ENCODE results near the gene RAB6C. TPM values are rescaled to one million over a fixed set of nuclear protein-coding genes. Genes with fewer than 3 reads are reported as not detected.
"Not testable (repeated sequence)": the region's sequence is repeated elsewhere in the genome, so short reads cannot be mapped to it uniquely, and the experiment has no call there.

The RAB6C gene
- total RNA-seq, result under 1 TPM in 1 of 2 donors, not detected in 1; 0.36 TPM
- not detected for polyA plus RNA-seq
- long read RNA-seq, donor 1, result 0 reads
- long read RNA-seq, donor 2, result 0 reads

DNA sequence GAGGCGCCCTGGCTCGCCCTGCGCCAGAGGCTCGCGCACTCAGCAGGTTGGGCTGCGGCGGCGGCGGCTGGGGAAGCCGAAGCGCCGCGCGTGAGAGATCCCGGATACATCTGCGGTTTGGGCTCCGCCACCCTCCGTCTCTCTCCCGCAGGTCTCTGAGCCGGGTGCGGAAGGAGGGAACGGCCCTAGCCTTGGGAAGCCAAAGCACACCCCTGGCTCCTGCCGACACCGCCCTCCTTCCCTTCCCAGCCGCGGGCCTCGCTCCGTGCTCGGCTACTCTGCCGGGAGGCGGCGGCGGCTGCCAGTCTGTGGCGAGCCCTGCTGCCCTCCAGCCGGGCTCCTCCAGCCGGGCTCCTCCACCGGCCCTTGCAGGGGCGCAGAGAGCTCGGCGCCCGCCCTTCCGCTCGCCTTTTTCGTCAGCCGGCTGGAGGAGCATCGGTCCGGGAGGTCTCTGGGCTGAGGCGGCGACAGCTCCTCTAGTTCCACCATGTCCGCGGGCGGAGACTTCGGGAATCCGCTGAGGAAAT lies at the start of gene RAB6C:
TSS of gene RAB6C (plus strand) at position 38 of the 527 bp plus-strand sequence. CDS start at position 488, 450 bp downstream.
- H3K4me3 ChIP-seq (ENCODE audit: low read length in 2 of 2); H3K27me3 ChIP-seq (ENCODE audit: control insufficient read depth in 1 of 2, insufficient read depth in 2 of 2, low read length in 1 of 2); H3K27ac ChIP-seq (ENCODE audit: low read depth in 1 of 2, low read length in 2 of 2); H3K4me1 ChIP-seq (ENCODE audit: control insufficient read depth in 1 of 2, insufficient read depth in 2 of 2, low read length in 2 of 2); H3K36me3 ChIP-seq (ENCODE audit: control insufficient read depth in 1 of 2, insufficient read depth in 2 of 2, low read length in 1 of 2); H3K9me3 ChIP-seq (ENCODE audit: control insufficient read depth, low read length); intact Hi-C loops (cut with DNase I): not testable (repeated sequence)
- ATAC-seq (ENCODE audit: low FRiP score), result peak; percentile 65
- peak; percentile 55 to 78 for DNase-seq
- 1 to 2% methylated on average over 50 to 54 of the region's 54 CpGs for WGBS, 2 donors

- no peaks in the 10 kb centered on the region for H3K27me3 ChIP-seq (ENCODE audit: control insufficient read depth in 1 of 2, insufficient read depth in 2 of 2, low read length in 1 of 2)
- no peaks in the 10 kb centered on the region for H3K9me3 ChIP-seq (ENCODE audit: control insufficient read depth, low read length)
- H3K4me3 ChIP-seq (ENCODE audit: low read length in 2 of 2), result no peak overlapping the region
- intact Hi-C loops (cut with DNase I), result no loop called here
- ATAC-seq (ENCODE audit: low FRiP score) (no peak), DNase-seq (no peak)
- 46 to 53% methylated on average over 6 of the region's 6 CpGs for WGBS, 2 donors
- H3K36me3 ChIP-seq (ENCODE audit: control insufficient read depth in 1 of 2, insufficient read depth in 2 of 2, low read length in 1 of 2), result no peaks in the 10 kb centered on the region
- H3K4me1 ChIP-seq (ENCODE audit: control insufficient read depth in 1 of 2, insufficient read depth in 2 of 2, low read length in 2 of 2), result no peaks in the 10 kb centered on the region
- H3K27ac ChIP-seq (ENCODE audit: low read depth in 1 of 2, low read length in 2 of 2), result no peak overlapping the region
These were observed 49.0 kb upstream of the RAB6C start for GRCh38 chr2:129930451-129930850.

GRCh38 chr2:129933387-129933786 lies 46.1 kb upstream of the RAB6C start:
- intact Hi-C loops (cut with DNase I), result not testable (repeated sequence)
- 64 to 65% methylated on average over 8 of the region's 8 CpGs for WGBS, 2 donors

GRCh38 chr2:129934044-129934822 lies 45.2 kb upstream of the RAB6C start:
- H3K4me1 ChIP-seq (ENCODE audit: control insufficient read depth in 1 of 2, insufficient read depth in 2 of 2, low read length in 2 of 2), result no peaks in the 10 kb centered on the region
- intact Hi-C loops (cut with DNase I), result no loop called here
- no peaks in the 10 kb centered on the region for H3K9me3 ChIP-seq (ENCODE audit: control insufficient read depth, low read length)
- DNase-seq, result no peak
- no peak overlapping the region for H3K4me3 ChIP-seq (ENCODE audit: low read length in 2 of 2)
- peak; percentile 36 for ATAC-seq (ENCODE audit: low FRiP score)
- H3K36me3 ChIP-seq (ENCODE audit: control insufficient read depth in 1 of 2, insufficient read depth in 2 of 2, low read length in 1 of 2), result no peaks in the 10 kb centered on the region
- 3 to 4% methylated on average over 40 to 41 of the region's 41 CpGs for WGBS, 2 donors
- H3K27me3 ChIP-seq (ENCODE audit: control insufficient read depth in 1 of 2, insufficient read depth in 2 of 2, low read length in 1 of 2), result no peaks in the 10 kb centered on the region
- no peak overlapping the region for H3K27ac ChIP-seq (ENCODE audit: low read depth in 1 of 2, low read length in 2 of 2)

More at GRCh38 chr2:129933387-129933786, 46.1 kb upstream of the RAB6C start:
- H3K36me3 ChIP-seq (ENCODE audit: control insufficient read depth in 1 of 2, insufficient read depth in 2 of 2, low read length in 1 of 2); H3K27me3 ChIP-seq (ENCODE audit: control insufficient read depth in 1 of 2, insufficient read depth in 2 of 2, low read length in 1 of 2); DNase-seq; H3K9me3 ChIP-seq (ENCODE audit: control insufficient read depth, low read length); H3K4me1 ChIP-seq (ENCODE audit: control insufficient read depth in 1 of 2, insufficient read depth in 2 of 2, low read length in 2 of 2); H3K4me3 ChIP-seq (ENCODE audit: low read length in 2 of 2); ATAC-seq (ENCODE audit: low FRiP score); H3K27ac ChIP-seq (ENCODE audit: low read depth in 1 of 2, low read length in 2 of 2): not testable (repeated sequence)

- no peaks in the 10 kb centered on the region for H3K36me3 ChIP-seq (ENCODE audit: control insufficient read depth in 1 of 2, insufficient read depth in 2 of 2, low read length in 1 of 2)
- H3K27me3 ChIP-seq (ENCODE audit: control insufficient read depth in 1 of 2, insufficient read depth in 2 of 2, low read length in 1 of 2), result no peaks in the 10 kb centered on the region
- 18 to 36% methylated on average over 1 of the region's 1 CpG for WGBS, 2 donors
- H3K4me3 ChIP-seq (ENCODE audit: low read length in 2 of 2), result no peak overlapping the region
- no peaks in the 10 kb centered on the region for H3K4me1 ChIP-seq (ENCODE audit: control insufficient read depth in 1 of 2, insufficient read depth in 2 of 2, low read length in 2 of 2)
- no peak for DNase-seq
- no peak overlapping the region for H3K27ac ChIP-seq (ENCODE audit: low read depth in 1 of 2, low read length in 2 of 2)
- intact Hi-C loops (cut with DNase I), result loop anchor here in 1 of 2 donors (5.0 kb wide), 1 partner anchor 397 kb away; no protein-coding TSS in a partner anchor
- no peaks in the 10 kb centered on the region for H3K9me3 ChIP-seq (ENCODE audit: control insufficient read depth, low read length)
- no peak for ATAC-seq (ENCODE audit: low FRiP score)
These were observed 44.3 kb upstream of the RAB6C start for GRCh38 chr2:129935118-129935517.

DNA sequence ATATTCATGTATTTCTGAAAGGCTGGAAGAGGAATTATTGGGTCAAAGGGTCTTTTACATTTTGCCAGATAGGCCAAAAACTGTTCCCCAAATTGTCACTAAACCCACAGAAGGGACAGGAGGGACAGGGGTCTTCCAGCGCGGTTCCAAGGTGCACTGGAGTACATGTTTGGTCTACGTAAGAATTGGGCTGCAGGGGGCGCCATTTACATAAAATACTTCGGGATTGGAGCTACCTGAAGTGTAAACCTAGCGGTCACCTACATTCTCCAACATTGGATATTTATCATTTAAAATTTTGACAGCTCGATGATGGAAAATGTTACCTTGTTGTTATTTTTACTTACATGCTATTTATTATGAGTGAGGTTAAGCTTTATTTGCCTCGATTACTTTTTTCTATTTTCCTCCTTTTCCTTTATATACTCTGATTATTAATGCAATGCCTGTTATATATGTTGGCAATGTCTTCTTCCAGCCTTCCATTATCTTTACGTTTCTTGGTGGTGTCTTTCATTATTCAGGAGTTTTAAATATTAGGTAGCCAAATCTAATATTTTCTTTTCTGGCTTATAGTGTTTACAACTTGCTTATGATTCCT lies 43.0 kb upstream of the RAB6C start:
- DNase-seq (no peak), ATAC-seq (ENCODE audit: low FRiP score) (no peak)
- intact Hi-C loops (cut with DNase I), result loop anchor here in 1 of 2 donors (5.0 kb wide), 1 partner anchor 396 kb away; no protein-coding TSS in a partner anchor
- Histone ChIP-seq H3K27me3 (ENCODE audit: control insufficient read depth in 1 of 2, insufficient read depth in 2 of 2, low read length in 1 of 2) (no peaks in the 10 kb centered on the region), H3K36me3 (ENCODE audit: control insufficient read depth in 1 of 2, insufficient read depth in 2 of 2, low read length in 1 of 2) (no peaks in the 10 kb centered on the region), H3K27ac (ENCODE audit: low read depth in 1 of 2, low read length in 2 of 2) (no peak overlapping the region), H3K4me1 (ENCODE audit: control insufficient read depth in 1 of 2, insufficient read depth in 2 of 2, low read length in 2 of 2) (no peaks in the 10 kb centered on the region), H3K9me3 (ENCODE audit: control insufficient read depth, low read length) (no peaks in the 10 kb centered on the region), H3K4me3 (ENCODE audit: low read length in 2 of 2) (no peak overlapping the region)
- 74% methylated on average over 9 of the region's 9 CpGs for WGBS, 2 donors

DNA sequence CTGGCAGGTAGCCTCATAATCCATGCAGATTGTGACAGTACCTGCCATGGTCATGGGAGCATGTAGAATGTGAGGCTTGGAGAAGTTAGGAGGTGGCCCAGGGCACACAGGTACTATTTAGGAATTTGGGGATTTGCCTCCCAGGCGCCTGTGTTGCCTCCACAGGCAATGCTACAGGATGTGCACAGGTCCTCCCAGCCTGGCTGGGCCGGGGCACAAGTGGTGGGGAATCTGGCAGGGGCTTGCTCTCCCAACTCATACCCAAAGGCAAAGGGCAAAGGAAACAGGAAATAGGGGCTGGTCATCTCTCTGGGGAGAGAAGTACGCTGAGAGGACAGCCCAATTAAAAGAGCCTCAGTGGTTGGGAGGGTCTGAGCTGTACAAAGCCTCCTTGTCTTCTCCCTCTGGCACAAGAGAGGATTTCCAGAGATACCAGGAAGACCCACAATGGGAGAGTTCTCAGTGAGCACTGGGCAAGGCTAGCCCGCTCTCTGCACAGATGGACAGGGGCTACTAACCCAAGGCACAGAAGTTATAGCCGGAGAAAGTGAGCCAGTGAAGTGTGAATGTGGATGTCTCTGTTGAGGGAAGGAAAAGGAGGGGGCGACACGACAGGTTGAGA lies 40.5 kb upstream of the RAB6C start:
- intact Hi-C loops (cut with DNase I), result loop anchor here in 1 of 2 donors (5.0 kb wide), 1 partner anchor 393 kb away; no protein-coding TSS in a partner anchor
- WGBS, 2 donors, result 87 to 88% methylated on average over 7 of the region's 7 CpGs

GRCh38 chr2:129943456-129943855 lies 36.0 kb upstream of the RAB6C start:
- intact Hi-C loops (cut with DNase I); H3K4me3 ChIP-seq (ENCODE audit: low read length in 2 of 2); H3K4me1 ChIP-seq (ENCODE audit: control insufficient read depth in 1 of 2, insufficient read depth in 2 of 2, low read length in 2 of 2); H3K27ac ChIP-seq (ENCODE audit: low read depth in 1 of 2, low read length in 2 of 2); H3K9me3 ChIP-seq (ENCODE audit: control insufficient read depth, low read length); ATAC-seq (ENCODE audit: low FRiP score); H3K36me3 ChIP-seq (ENCODE audit: control insufficient read depth in 1 of 2, insufficient read depth in 2 of 2, low read length in 1 of 2); H3K27me3 ChIP-seq (ENCODE audit: control insufficient read depth in 1 of 2, insufficient read depth in 2 of 2, low read length in 1 of 2); DNase-seq: not testable (repeated sequence)
- 34 to 45% methylated on average over 8 of the region's 8 CpGs for WGBS, 2 donors

More for the DNA sequence above, 40.5 kb upstream of the RAB6C start:
- H3K9me3 ChIP-seq (ENCODE audit: control insufficient read depth, low read length); H3K4me1 ChIP-seq (ENCODE audit: control insufficient read depth in 1 of 2, insufficient read depth in 2 of 2, low read length in 2 of 2); H3K27me3 ChIP-seq (ENCODE audit: control insufficient read depth in 1 of 2, insufficient read depth in 2 of 2, low read length in 1 of 2); ATAC-seq (ENCODE audit: low FRiP score); H3K4me3 ChIP-seq (ENCODE audit: low read length in 2 of 2); H3K36me3 ChIP-seq (ENCODE audit: control insufficient read depth in 1 of 2, insufficient read depth in 2 of 2, low read length in 1 of 2); H3K27ac ChIP-seq (ENCODE audit: low read depth in 1 of 2, low read length in 2 of 2); DNase-seq: not testable (repeated sequence)
